ENCODE results near the gene RDH16. TPM values are rescaled to one million over a fixed set of nuclear protein-coding genes. Genes with fewer than 3 reads are reported as not detected.

Gene RDH16
- total RNA-seq, 1 donor = 0.09 TPM

GRCh38 chr12:56955631-56956256 lies 1.7 kb downstream of the RDH16 start:
- DNase-seq (ENCODE audit: low read depth) = peak; percentile 18
- no peak for TF ChIP-seq CTCF (IDR thresholded peaks at IDR 0.05; ENCODE audit: insufficient read depth, low read length)
- no peak overlapping the region for H3K4me3 ChIP-seq (ENCODE audit: low read depth, low read length)

- H3K4me3 ChIP-seq (ENCODE audit: low read depth, low read length) = no peak overlapping the region
- DNase-seq (ENCODE audit: low read depth) = no peak
- no peak for TF ChIP-seq CTCF (IDR thresholded peaks at IDR 0.05; ENCODE audit: insufficient read depth, low read length)
These were observed 2.5 kb downstream of the RDH16 start for GRCh38 chr12:56954958-56955355.

- no peak for TF ChIP-seq CTCF (IDR thresholded peaks at IDR 0.05; ENCODE audit: insufficient read depth, low read length)
- DNase-seq (ENCODE audit: low read depth) = no peak
- no peak overlapping the region for H3K4me3 ChIP-seq (ENCODE audit: low read depth, low read length)
These were observed 3.1 kb downstream of the RDH16 start for GRCh38 chr12:56954057-56954957.

GRCh38 chr12:56953314-56953713 lies 4.1 kb downstream of the RDH16 start:
- no peak for TF ChIP-seq CTCF (IDR thresholded peaks at IDR 0.05; ENCODE audit: insufficient read depth, low read length)
- no peak for DNase-seq (ENCODE audit: low read depth)

GRCh38 chr12:56951582-56952339 lies 5.6 kb downstream of the RDH16 start:
- H3K4me3 ChIP-seq (ENCODE audit: low read depth, low read length) = no peak overlapping the region
- no peak for TF ChIP-seq CTCF (IDR thresholded peaks at IDR 0.05; ENCODE audit: insufficient read depth, low read length)
- DNase-seq (ENCODE audit: low read depth) = no peak

More at GRCh38 chr12:56953314-56953713, 4.1 kb downstream of the RDH16 start:
- H3K4me3 ChIP-seq (ENCODE audit: low read depth, low read length) = no peak overlapping the region

GRCh38 chr12:56948881-56949280 lies 8.5 kb downstream of the RDH16 start:
- no peak for DNase-seq (ENCODE audit: low read depth)
- no peak for TF ChIP-seq CTCF (IDR thresholded peaks at IDR 0.05; ENCODE audit: insufficient read depth, low read length)

More at GRCh38 chr12:56948881-56949280, 8.5 kb downstream of the RDH16 start:
- no peak overlapping the region for H3K4me3 ChIP-seq (ENCODE audit: low read depth, low read length)

All from fibroblast of the aortic adventitia (primary cell).